Stimulated activated CD8-positive, alpha-beta memory T cell treated with anti-CD3 and anti-CD28 coated beads, Interleukin-2, amount 100 ng/mL, for 1 hour (primary cell): ENCODE data around the gene NEDD1.

Source experiments
- DNase-seq, 2 donors: peaks; one replicate each; pipeline ENCODE4 v3.0.0-alpha.2; 2020; ENCODE audit warnings: low read depth in 2 of 2

NEDD1 gene

DNA sequence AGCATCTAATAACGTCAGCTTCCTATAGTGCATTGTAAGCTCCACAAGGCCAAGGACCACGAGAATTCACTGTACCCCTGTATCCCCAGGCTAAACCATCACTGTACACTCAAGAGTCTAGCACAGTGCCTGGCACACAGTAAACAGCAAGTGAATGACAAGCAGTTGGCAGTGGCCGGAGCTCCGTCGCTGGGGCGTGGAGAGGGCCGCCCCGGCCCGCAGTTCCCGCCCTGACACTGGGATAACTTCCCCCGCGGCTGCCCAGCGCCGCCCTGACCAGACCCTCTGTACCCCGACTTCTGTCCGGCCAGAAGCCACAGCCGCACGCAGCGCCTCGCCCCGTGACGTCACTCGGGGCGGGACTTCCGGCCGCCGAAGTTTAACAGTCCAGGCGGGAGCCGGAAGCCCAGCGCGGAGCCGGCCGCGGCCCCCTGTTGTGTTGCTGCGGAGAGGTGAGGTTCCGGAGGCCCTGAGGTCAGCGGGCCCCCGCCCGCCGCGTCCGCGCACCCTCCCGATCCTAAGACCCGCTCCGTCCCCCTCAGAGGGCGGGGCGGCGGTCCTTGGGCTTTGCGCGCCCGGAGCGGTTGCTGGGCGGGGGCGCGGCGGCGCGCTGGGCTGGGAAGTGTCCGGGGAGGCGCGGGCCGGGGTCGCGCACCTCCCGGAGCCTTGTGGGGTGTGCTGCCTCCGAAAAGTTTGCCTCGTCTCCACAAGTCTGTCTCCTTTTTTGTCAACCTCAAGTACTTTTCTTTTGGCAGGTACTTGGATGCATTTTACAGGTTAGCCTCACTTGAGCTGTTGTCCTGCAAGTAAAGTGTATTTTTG lies at the start of gene NEDD1:
Gene NEDD1 (plus strand): TSS at position 409 of the 822 bp plus-strand sequence. CDS start 2,503 bp downstream, outside the sequence.
- peak; percentile 66 to 68 for DNase-seq

GRCh38 chr12:96858162-96858561 lies 48.9 kb upstream of the NEDD1 start:
- DNase-seq, result no peak

- no peak for DNase-seq
Measured at GRCh38 chr12:96861656-96862055, 45.4 kb upstream of the NEDD1 start.

DNA sequence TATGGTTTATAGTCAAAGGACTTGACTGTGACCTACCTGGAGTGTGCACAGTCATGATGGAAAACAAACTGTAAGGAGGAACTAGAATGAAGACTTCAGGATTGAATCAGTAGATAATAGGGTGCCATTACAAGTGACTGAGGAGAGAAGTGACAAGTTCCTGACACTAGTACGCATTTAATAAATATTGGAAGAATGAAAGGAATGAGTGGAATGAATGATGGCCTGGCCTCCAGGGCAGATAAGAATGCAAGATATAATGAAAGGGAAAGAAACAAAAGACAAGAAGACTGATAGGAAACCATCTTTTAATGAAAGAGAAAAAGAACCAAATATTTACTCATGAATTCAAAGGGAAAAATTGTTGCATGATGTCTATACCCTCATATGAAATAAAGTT lies 44.7 kb upstream of the NEDD1 start:
- DNase-seq, result no peak

DNA sequence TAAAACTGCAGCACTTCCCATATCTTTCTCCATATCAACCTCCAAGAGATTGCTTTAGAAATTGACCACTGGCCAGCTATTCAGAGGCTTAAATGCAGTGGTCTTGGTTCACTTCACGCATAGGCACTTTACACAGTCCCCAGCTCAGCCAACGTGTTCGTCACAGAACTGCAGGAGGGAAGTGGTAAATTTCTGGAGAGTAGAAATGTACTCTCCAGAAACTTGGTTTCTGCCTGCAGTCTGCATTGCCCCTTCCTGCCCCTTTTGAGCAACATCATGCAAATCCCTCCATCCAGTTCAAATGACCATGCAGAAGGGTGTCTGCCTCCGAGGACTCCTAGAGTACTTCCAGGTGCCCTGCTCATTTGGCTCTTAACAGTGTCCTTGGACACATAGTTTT lies 42.7 kb upstream of the NEDD1 start:
- no peak for DNase-seq

DNA sequence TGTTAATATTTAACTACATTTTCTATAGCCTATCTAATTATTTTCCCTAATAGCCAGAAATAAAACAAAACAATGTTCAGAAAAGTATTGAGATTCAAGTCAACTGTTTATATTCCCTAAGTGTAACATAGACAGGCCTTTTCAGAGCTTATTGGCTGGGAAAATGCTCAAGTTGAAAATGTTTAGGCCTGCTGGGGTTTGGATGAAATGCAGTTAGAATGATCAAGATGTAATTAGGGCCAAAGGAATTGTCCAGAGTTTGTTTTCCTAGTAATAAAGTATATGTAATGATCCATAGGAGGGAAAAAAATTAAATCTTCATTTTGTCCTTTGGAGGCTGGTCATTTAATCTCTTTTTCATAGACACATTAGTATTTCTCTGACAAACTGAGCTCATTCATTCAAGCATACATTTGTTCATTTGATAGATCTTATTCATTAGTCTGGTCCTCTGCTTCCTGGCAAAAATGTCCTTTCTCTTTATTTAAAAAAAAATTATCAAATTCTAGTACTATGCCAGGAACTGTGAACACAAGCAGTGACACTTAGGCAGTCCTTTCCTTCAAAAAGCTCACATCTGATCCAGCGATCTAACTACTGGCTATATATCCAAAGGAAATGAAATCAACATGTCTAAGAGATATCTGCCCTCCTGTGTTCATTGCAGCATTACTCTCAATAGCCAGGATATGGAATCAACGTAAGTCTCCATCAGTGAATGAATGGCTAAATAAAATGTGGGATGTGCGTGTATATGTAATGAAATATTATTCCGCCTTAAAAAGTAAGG lies 40.1 kb upstream of the NEDD1 start:
- no peak for DNase-seq

DNA sequence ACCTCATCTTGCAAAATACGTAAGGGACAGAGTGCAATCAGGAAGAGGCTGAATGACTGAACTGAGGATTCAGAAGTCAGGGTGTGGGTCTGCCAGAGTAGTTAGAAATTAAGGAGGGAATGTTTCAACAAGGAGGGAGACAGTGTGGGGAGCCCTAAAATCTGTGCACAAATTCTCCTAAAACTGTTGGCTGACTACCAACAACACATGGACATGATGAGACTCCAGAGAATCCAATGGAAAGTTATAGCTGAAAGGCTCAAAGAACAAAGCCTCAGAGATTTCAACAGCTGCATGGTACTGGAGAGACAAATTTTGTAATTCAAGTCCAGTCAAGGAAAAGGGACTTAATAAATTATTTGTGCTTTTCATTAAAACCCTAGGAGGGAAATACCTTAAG lies 36.1 kb upstream of the NEDD1 start:
- DNase-seq, result no peak

GRCh38 chr12:96872961-96873360 lies 34.1 kb upstream of the NEDD1 start:
- no peak for DNase-seq

GRCh38 chr12:96874211-96874610 lies 32.8 kb upstream of the NEDD1 start:
- no peak for DNase-seq

DNA sequence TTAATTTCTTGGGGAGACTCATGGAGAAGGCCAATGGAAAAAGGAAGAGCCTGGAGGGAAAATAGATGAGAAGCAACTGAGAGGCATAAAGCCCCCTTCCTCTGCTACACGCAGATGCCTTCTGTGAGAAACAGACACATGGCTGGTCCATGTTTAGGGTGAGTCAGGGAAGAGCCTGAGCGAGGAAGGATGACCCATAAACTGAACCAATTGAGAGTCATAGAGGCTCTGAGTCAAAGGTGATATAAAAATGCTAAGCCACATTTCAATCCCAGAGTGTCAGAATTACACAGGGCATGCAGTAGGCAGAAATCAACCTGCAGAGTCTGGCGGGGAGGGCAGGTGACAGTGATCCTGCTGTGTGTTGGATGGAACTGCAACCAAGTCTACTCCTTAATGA lies 30.1 kb upstream of the NEDD1 start:
- no peak for DNase-seq

DNA sequence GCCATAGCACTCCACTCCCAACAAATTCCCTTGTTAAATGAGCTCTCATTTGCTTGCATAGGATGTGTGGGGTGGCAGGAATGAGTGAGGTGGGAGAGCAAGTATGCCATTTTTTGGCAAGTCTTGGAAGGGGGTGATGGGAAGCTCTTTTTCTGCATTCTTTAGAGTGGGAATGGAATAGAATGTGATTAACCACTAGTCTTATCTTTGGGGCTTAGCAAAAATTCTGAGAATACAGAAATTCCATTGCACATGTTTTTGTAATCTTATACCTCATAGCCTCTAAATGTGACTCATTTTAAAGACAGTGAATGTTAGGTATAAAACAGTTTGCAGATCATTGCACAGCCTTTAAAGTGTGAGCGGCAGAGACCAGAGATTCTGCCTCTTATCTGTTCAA lies 28.4 kb upstream of the NEDD1 start:
- no peak for DNase-seq

DNA sequence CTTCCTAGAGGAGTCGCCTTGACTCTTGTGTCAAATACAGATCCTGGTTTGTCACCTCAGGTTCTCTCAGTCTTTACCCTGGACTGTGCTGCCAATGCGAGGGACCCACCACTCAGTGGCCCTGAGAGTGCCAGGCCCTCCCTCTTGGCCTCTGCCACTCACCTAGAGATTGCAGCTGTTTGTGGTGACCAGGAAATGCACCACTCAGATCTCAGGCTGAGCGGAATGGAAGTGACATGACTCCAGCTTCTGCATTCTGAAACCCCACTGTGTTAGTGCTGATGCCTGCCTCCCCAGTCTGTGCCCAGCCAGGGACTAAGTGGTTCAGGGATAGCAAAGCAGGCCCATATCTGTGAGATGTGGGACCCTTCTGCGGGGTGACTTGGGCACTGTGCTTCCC lies 27.8 kb upstream of the NEDD1 start:
- DNase-seq, result no peak

DNA sequence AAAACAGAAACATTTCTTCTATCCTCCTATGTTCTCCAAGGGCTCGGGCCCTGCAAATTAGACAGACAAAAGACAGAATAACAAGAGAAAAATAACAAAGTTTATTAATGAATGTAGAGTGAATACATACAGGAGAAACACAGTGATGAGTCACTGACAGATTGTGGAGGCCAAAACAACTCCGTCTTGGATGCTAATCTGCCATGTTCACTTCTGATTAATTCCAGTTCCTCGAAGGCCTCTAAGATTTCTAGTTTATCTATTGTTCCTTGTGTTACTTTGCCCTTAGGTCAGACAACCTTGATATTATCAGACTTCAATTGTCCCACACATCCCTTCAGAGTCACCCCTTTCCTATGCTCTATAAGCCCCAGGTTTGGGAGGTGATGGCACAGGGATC lies 26.8 kb upstream of the NEDD1 start:
- DNase-seq, result no peak

GRCh38 chr12:96881608-96882007 lies 25.4 kb upstream of the NEDD1 start:
- no peak for DNase-seq

- DNase-seq, result no peak
Measured at GRCh38 chr12:96882862-96883261, 24.2 kb upstream of the NEDD1 start.

DNA sequence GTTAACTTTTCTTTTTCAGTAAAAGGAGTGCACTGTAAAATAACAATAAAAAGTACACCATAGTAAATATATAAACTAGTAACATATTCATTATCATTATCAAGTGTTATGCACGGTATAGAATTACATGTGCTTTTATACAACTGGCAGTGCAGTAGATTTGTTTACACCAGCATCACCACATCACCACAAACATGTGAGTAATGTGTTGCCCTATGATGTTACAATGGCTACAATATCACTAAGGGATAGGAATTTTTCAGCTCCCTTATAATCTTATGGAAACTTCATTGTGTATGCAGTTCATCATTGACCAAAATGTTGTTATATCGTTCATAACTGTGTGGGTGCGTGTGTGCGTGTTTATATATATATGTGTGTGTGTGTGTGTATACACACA lies 23.5 kb upstream of the NEDD1 start:
- no peak for DNase-seq

- DNase-seq, result no peak
Measured at GRCh38 chr12:96886998-96887677, 19.9 kb upstream of the NEDD1 start.

GRCh38 chr12:96889273-96889933 lies 17.7 kb upstream of the NEDD1 start:
- no peak for DNase-seq

DNA sequence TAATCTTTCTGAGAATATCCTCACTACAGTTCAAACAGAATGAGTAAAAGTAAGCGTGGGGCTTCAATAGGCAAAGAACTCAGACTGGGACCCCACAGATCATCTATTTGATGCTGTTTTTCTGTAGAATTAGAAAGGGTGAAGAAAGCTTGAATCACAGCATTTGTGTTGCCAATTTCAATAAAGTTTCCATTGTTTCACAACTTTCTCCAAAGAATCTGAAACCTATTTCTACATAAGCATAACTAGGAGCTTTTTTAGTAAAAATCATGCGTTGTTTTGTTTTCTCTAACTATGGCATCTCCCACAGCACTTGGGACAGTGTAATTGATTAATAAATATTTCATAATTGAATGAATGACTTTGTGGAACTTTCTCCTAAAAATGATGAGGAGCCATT lies 16.7 kb upstream of the NEDD1 start:
- no peak for DNase-seq

DNA sequence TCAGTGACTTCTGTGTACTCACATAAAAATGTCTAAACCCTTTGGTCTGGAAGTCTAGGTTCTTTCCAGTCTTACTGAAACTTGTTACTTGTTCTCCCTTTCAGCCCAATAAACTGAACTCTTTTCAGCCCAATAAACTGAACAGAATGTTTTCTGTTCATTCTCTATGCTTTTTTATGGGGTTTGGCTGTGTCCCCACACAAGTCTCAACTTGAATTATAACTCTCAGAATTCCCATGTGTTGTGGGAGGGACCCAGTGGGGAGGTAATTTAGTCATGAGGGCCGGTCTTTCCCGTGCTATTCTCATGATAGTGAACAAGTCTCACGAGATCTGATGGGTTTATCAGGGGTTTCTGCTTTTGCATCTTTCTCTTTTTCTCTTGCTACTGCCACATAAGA lies 15.0 kb upstream of the NEDD1 start:
- DNase-seq, result no peak

- no peak for DNase-seq
Measured at GRCh38 chr12:96897421-96897820, 9.6 kb upstream of the NEDD1 start.

DNA sequence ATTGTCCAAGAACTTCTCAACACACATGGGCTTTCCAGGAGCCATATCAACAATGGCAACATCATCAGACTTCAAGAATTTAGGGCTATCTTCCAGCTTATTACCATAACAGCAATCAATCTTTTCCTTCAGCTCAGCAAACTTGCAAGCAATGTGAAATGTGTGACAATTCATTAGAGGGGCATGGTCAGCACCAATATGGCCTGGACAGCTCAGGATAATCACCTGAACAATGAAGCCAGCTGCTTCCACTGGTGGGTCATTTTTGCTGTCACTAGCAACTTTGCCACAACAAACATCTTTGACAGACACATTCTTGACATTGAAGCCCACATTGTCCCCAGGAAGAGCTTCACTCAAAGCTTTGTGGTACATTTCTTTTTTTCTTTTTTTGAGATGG lies 5.9 kb upstream of the NEDD1 start:
- DNase-seq, result no peak
